Heart left ventricle (tissue), 13 donors: ENCODE measurements around the gene CC2D1A.

Source experiments
- POLR2A ChIP-seq, 2 donors: fragments of 450-650 bp; IDR thresholded peaks; one replicate each; pipeline ENCODE4 v1.6.1; 2017; ENCODE audit warnings: antibody characterized with exemption in 2 of 2, mild to moderate bottlenecking in 2 of 2, moderate library complexity in 2 of 2
- TF ChIP-seq, protein P1 (sequence below), 12 donors: fragments of 200-600 bp; sonication (generic) in 4 of 12; IDR thresholded peaks; one replicate each; pipeline versions ENCODE4 v1.5.0 to v1.8.0; 2018 to 2022; ENCODE audit warnings: antibody characterized with exemption in 12 of 12, mild to moderate bottlenecking in 5 of 12
- donor health status: ischemic (EF 13 %, LVEDD 7.1; RV severe dilation, severe dysfunction).
- donor health status: DM: no; HTN: yes; CAD: no.
- donor health status: DM: no; HTN: no; CAD: no.
- donor health status: ischemic (EF 25% LVEDD 6.9; RV normal size, moderate dysfunction).
- donor health status: ischemic (EF 25% LVEDD 5.7; RV mildly dilated, moderate dysfunction).
- donor health status: ischemic (EF 35%, LVEDD 5.7; RV mildly dilated, moderate dysfunction).
- donor health status: nonischemic (EF 11% LVEDD 7.7; RV severe dilation, severe dysfunction).
- donor health status: DM: yes; HTN: yes; CAD: no.
- donor health status: PGD.
- donor health status: ischemic (EF 29% LVEDD 5.4; RV normal size, mild dysfunction).
- donor health status: nonischemic (EF 23%, LVEDD 6.1; RV moderate dilation, normal function).

DNA sequence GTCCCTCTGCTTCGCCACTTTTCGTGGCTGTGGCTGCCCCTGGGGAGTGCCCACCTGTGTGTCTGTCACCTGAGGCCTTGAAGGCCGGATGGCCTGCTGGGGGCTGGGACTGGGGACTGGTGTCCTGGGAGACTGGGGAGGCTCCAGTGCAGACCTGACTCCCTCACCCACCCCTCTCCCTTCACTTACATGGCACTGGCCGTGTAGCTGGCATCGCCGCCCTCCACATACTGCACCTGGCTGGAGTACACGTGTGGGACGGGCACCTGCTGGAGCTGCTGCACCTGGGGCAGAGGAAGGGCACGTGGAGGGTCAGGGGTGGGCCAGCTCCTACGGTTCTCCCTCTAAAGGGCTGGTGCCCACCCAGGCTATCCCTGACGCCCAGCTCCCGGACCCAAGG, 71.8 kb downstream of the CC2D1A start:
- TF ChIP-seq, protein P1, sequence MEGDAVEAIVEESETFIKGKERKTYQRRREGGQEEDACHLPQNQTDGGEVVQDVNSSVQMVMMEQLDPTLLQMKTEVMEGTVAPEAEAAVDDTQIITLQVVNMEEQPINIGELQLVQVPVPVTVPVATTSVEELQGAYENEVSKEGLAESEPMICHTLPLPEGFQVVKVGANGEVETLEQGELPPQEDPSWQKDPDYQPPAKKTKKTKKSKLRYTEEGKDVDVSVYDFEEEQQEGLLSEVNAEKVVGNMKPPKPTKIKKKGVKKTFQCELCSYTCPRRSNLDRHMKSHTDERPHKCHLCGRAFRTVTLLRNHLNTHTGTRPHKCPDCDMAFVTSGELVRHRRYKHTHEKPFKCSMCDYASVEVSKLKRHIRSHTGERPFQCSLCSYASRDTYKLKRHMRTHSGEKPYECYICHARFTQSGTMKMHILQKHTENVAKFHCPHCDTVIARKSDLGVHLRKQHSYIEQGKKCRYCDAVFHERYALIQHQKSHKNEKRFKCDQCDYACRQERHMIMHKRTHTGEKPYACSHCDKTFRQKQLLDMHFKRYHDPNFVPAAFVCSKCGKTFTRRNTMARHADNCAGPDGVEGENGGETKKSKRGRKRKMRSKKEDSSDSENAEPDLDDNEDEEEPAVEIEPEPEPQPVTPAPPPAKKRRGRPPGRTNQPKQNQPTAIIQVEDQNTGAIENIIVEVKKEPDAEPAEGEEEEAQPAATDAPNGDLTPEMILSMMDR (IDR thresholded peaks at IDR 0.05), result no peak
- no peak for TF ChIP-seq POLR2A (IDR thresholded peaks at IDR 0.05)
